Endodermal cell (in vitro differentiated cells): ENCODE results near the gene TMOD3. TPM values are rescaled to one million over a fixed set of nuclear protein-coding genes. Genes with fewer than 3 reads are reported as not detected.

Experiments
- DNase-seq: peaks from one replicate; pipeline ENCODE4 v3.0.0-alpha.2; 2017
- H3K27ac ChIP-seq: 2 replicates; pipeline ENCODE4 v1.5.1; 2013; ENCODE audit warnings: mild to moderate bottlenecking, low read depth, low read length, moderate library complexity
- H3K27me3 ChIP-seq: 2 replicates; pipeline ENCODE4 v1.6.1; 2013; ENCODE audit warnings: mild to moderate bottlenecking, low read length, moderate library complexity; ENCODE audit not compliant: insufficient read depth, control insufficient read depth, poor library complexity, severe bottlenecking
- H3K36me3 ChIP-seq: 2 replicates; pipeline ENCODE4 v1.7.0; 2013; ENCODE audit warnings: mild to moderate bottlenecking, low read length, moderate library complexity; ENCODE audit not compliant: control insufficient read depth, insufficient read depth
- H3K4me1 ChIP-seq: one replicate; pipeline ENCODE4 v1.7.0; 2013; ENCODE audit warnings: low read length; ENCODE audit not compliant: control insufficient read depth, insufficient read depth
- H3K4me3 ChIP-seq: 2 replicates; pipeline ENCODE4 v1.5.1; 2013; ENCODE audit warnings: mild to moderate bottlenecking, low read length, moderate library complexity
- H3K9ac ChIP-seq: 2 replicates; pipeline ENCODE4 v1.6.1; 2013; ENCODE audit warnings: mild to moderate bottlenecking, low read length, moderate library complexity; ENCODE audit not compliant: poor library complexity, severe bottlenecking; ENCODE audit errors: extremely low read depth
- H3K9me3 ChIP-seq: 2 replicates; pipeline ENCODE4 v1.6.1; 2013; ENCODE audit warnings: mild to moderate bottlenecking, low read length, moderate library complexity; ENCODE audit not compliant: control insufficient read depth
- H3K27ac Mint-ChIP-seq: 2 replicates; pipeline ENCODE4 v1.8.0; 2020; ENCODE audit warnings: mixed read lengths
- H3K27me3 Mint-ChIP-seq: 2 replicates; pipeline ENCODE4 v1.8.0; 2021; ENCODE audit warnings: mild to moderate bottlenecking, mixed read lengths; ENCODE audit not compliant: insufficient read depth
- H3K36me3 Mint-ChIP-seq: 2 replicates; pipeline ENCODE4 v1.8.0; 2020; ENCODE audit warnings: low read depth, mixed read lengths
- H3K4me1 Mint-ChIP-seq: 2 replicates; pipeline ENCODE4 v1.8.0; 2020; ENCODE audit warnings: mixed read lengths
- H3K4me3 Mint-ChIP-seq: 2 replicates; pipeline ENCODE4 v1.8.0; 2020; ENCODE audit warnings: mild to moderate bottlenecking, moderate library complexity, mixed read lengths
- H3K9me3 Mint-ChIP-seq: 2 replicates; pipeline ENCODE4 v1.8.0; 2020; ENCODE audit warnings: mild to moderate bottlenecking, mixed read lengths
- WGBS, 2 experiments: methylation state at CpG; one replicate each; pipeline versions ENCODE4 v1.1.5 to v1.1.7; 2013; ENCODE audit warnings: missing lambda C conversion rate in 2 of 2, mixed read lengths in 1 of 2; ENCODE audit not compliant: insufficient coverage in 1 of 2, insufficient read length in 1 of 2; 5-methylcytosine and 5-hydroxymethylcytosine counted together
- total RNA-seq, 2 donors: library from RNA; stranded (reverse); fragmentation: NEBNext Ultra II Directional in 1 of 2; extraction: Animal tissue kit (Norgen Biotek cat#: 25700) in 1 of 2; gene quantifications; 2 replicates in 1 of 2; 3 replicates in 1 of 2; pipeline ENCODE4 v1.2.1, GENCODE V29; 2021
- TF ChIP-seq, protein P1 (sequence below): fragments of 200-600 bp; sonication (generic); conservative IDR thresholded peaks from 2 replicates; pipeline ENCODE4 v1.5.0; 2021; ENCODE audit warnings: antibody characterized with exemption, mild to moderate bottlenecking

TMOD3 gene
- total RNA-seq, 2 donors from 2014 or later: 39.6 to 44.4 TPM

GRCh38 chr15:51842265-51842664 is 12.8 kb downstream of the TMOD3 start:
- Mint-ChIP-seq H3K4me1 (peaks cover 44% of the 10 kb centered on the region), H3K4me3 (no peak overlapping the region), H3K27ac (no peak overlapping the region), H3K36me3 (no peaks in the 10 kb centered on the region), H3K9me3 (no peaks in the 10 kb centered on the region), H3K27me3 (no peaks in the 10 kb centered on the region)
- DNase-seq: no peak
- Histone ChIP-seq H3K9me3 (no peaks in the 10 kb centered on the region), H3K27me3 (no peaks in the 10 kb centered on the region), H3K4me3 (no peak overlapping the region), H3K27ac (no peak overlapping the region), H3K36me3 (no peaks in the 10 kb centered on the region), H3K9ac (no peak overlapping the region), H3K4me1 (peaks cover 11% of the 10 kb centered on the region)
- TF ChIP-seq, protein P1, sequence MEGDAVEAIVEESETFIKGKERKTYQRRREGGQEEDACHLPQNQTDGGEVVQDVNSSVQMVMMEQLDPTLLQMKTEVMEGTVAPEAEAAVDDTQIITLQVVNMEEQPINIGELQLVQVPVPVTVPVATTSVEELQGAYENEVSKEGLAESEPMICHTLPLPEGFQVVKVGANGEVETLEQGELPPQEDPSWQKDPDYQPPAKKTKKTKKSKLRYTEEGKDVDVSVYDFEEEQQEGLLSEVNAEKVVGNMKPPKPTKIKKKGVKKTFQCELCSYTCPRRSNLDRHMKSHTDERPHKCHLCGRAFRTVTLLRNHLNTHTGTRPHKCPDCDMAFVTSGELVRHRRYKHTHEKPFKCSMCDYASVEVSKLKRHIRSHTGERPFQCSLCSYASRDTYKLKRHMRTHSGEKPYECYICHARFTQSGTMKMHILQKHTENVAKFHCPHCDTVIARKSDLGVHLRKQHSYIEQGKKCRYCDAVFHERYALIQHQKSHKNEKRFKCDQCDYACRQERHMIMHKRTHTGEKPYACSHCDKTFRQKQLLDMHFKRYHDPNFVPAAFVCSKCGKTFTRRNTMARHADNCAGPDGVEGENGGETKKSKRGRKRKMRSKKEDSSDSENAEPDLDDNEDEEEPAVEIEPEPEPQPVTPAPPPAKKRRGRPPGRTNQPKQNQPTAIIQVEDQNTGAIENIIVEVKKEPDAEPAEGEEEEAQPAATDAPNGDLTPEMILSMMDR: no peak
- WGBS, 2 experiments: 94 to 99% methylated on average over 3 of the region's 3 CpGs

DNA sequence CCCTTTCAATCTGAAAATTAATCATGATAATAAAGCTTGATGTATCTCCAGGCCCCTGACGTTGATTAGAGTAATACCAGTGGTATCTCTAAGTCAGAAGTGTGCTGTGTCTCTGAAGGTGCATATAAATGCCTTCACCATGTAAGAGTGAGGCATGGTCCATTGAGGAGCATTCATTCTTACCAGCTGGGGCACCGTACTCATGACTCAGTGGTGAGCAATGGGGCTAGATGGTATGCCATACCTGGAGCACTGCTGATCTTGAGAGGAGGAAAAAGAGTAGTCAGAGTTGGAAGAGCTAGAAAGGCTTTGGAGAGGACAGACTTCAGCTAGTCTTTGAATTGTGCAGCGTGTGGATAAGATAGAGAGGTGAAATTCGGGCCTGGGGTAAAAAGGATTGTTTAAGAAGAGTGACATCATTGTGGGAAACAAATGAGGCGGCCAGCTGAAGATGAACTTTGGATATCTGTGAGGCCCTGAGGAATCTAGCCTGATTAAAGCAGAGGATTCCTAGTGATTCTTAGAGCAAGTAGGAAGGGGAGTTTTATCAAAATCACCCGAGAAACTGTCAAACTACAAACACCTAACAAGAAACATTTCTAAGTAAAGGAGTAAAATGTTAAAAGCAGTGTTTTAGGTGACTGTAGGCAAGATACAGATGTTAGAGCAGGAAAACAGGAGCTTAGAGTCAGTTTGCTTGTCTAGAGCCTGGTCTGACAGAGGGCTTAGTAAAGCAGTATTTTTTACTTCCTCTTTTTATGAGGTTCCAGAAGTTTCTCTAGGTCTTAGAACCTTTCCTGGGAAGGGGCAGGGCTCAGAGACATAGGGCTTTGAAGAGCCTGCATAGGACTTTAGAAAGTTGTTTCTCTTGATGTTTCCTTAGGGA is 13.6 kb downstream of the TMOD3 start:
- Mint-ChIP-seq H3K27ac (peak overlapping the region; percentile 65), H3K9me3 (no peaks in the 10 kb centered on the region), H3K4me1 (peaks cover 36% of the 10 kb centered on the region), H3K4me3 (no peak overlapping the region), H3K36me3 (no peaks in the 10 kb centered on the region), H3K27me3 (no peaks in the 10 kb centered on the region)
- no peaks in the 10 kb centered on the region for H3K9me3 ChIP-seq
- peak overlapping the region; percentile 19 for H3K27ac ChIP-seq
- H3K27me3 ChIP-seq: no peaks in the 10 kb centered on the region
- peak overlapping the region; percentile 15 for H3K9ac ChIP-seq
- H3K4me3 ChIP-seq: peak overlapping the region; percentile 38
- no peak for DNase-seq
- 82 to 86% methylated on average over 5 of the region's 6 CpGs for WGBS, 2 experiments
- peaks cover 11% of the 10 kb centered on the region for H3K4me1 ChIP-seq
- no peaks in the 10 kb centered on the region for H3K36me3 ChIP-seq
- TF ChIP-seq, protein P1: no peak

DNA sequence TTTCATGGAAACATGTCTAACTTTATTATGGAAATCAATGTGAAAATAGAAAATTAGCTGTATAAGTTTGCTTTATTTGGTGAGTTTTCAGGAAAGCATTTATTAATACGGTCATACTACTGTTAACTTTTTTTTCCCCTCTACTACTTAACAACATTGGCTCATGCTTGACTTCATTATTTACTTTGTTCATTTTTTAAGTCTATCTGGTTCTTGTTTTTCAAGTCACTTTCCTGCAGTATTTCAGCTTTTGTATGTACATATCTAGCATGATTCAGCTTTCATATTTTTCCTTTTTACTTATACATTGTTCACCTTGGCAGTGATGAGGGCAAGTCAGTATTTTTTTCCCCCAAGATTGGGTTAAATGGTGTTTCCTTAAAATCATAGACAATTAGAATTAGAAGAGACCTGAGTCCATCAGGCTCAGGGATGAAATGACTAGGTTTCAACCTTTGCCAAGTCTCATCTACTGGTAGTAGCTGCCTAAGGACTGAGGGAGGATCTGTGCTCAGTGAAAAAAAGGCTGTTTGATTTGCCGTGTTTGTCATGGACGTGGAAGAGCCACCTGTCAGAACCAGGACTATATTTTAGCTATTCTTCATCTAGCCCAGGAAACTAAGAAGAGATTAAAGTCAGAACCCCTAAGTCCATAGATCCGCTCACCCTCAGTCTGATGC is 15.4 kb downstream of the TMOD3 start:
- 89 to 95% methylated on average over 4 of the region's 4 CpGs for WGBS, 2 experiments
- H3K4me3 Mint-ChIP-seq: no peak overlapping the region
- peaks cover 36% of the 10 kb centered on the region for H3K4me1 Mint-ChIP-seq
- H3K9me3 ChIP-seq: no peaks in the 10 kb centered on the region
- H3K4me1 ChIP-seq: peaks cover 11% of the 10 kb centered on the region
- peak overlapping the region; percentile 2 for H3K27ac Mint-ChIP-seq
- H3K9ac ChIP-seq: no peak overlapping the region
- no peaks in the 10 kb centered on the region for H3K36me3 ChIP-seq
- TF ChIP-seq, protein P1: no peak
- no peak for DNase-seq
- no peak overlapping the region for H3K27ac ChIP-seq
- no peaks in the 10 kb centered on the region for H3K9me3 Mint-ChIP-seq
- no peaks in the 10 kb centered on the region for H3K27me3 Mint-ChIP-seq
- H3K27me3 ChIP-seq: no peaks in the 10 kb centered on the region
- no peak overlapping the region for H3K4me3 ChIP-seq
- no peaks in the 10 kb centered on the region for H3K36me3 Mint-ChIP-seq
